ENCODE results near the gene RBM12.
A peak's percentile ranks its signal among the peaks of the same experiment; 100 is the strongest.

The RBM12 gene

GRCh38 chr20:35621560-35621946 is 43.1 kb downstream of the RBM12 start:
- H3K79me2 ChIP-seq (ENCODE audit: insufficient read depth, low read length) = no peaks in the 10 kb centered on the region
- H3K9me3 ChIP-seq (ENCODE audit: low read length) = no peaks in the 10 kb centered on the region
- TF ChIP-seq, protein P1, sequence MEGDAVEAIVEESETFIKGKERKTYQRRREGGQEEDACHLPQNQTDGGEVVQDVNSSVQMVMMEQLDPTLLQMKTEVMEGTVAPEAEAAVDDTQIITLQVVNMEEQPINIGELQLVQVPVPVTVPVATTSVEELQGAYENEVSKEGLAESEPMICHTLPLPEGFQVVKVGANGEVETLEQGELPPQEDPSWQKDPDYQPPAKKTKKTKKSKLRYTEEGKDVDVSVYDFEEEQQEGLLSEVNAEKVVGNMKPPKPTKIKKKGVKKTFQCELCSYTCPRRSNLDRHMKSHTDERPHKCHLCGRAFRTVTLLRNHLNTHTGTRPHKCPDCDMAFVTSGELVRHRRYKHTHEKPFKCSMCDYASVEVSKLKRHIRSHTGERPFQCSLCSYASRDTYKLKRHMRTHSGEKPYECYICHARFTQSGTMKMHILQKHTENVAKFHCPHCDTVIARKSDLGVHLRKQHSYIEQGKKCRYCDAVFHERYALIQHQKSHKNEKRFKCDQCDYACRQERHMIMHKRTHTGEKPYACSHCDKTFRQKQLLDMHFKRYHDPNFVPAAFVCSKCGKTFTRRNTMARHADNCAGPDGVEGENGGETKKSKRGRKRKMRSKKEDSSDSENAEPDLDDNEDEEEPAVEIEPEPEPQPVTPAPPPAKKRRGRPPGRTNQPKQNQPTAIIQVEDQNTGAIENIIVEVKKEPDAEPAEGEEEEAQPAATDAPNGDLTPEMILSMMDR (IDR thresholded peaks at IDR 0.05; ENCODE audit: low read length) = no peak
- TF ChIP-seq EZH2 (IDR thresholded peaks at IDR 0.05; ENCODE audit: borderline replicate concordance, low read length) = no peak
- H3K36me3 ChIP-seq (ENCODE audit: insufficient read depth, low read length) = peaks cover 22% of the 10 kb centered on the region
- H3K4me3 ChIP-seq (ENCODE audit: low read depth, low read length, poor library complexity, severe bottlenecking) = no peak overlapping the region
- H4K20me1 ChIP-seq (ENCODE audit: insufficient read depth, low read length) = no peaks in the 10 kb centered on the region
- H3K9me2 ChIP-seq (ENCODE audit: low read depth, low read length) = no peaks in the 10 kb centered on the region
- no peak overlapping the region for H3K9ac ChIP-seq (ENCODE audit: low read length)
- H3K4me2 ChIP-seq (ENCODE audit: low read length) = no peak overlapping the region
- no peak overlapping the region for H2AFZ ChIP-seq (ENCODE audit: low read length)
- H3K27ac ChIP-seq (ENCODE audit: low read depth, low read length, poor library complexity, severe bottlenecking) = peak overlapping the region; percentile 46
- peaks cover 30% of the 10 kb centered on the region for H3K4me1 ChIP-seq (ENCODE audit: insufficient read depth, low read length, severe bottlenecking)
- no peaks in the 10 kb centered on the region for H3F3A ChIP-seq (ENCODE audit: insufficient read depth, low read length)
- no peaks in the 10 kb centered on the region for H3K27me3 ChIP-seq (ENCODE audit: insufficient read depth, low read length)

GRCh38 chr20:35620818-35621559 is 43.7 kb downstream of the RBM12 start:
- Histone ChIP-seq H3K9ac (ENCODE audit: low read length) (no peak overlapping the region), H3K27ac (ENCODE audit: low read depth, low read length, poor library complexity, severe bottlenecking) (peak overlapping the region; percentile 46), H4K20me1 (ENCODE audit: insufficient read depth, low read length) (no peaks in the 10 kb centered on the region), H3K79me2 (ENCODE audit: insufficient read depth, low read length) (no peaks in the 10 kb centered on the region), H3K36me3 (ENCODE audit: insufficient read depth, low read length) (peaks cover 16% of the 10 kb centered on the region), H3K9me3 (ENCODE audit: low read length) (no peaks in the 10 kb centered on the region), H3K27me3 (ENCODE audit: insufficient read depth, low read length) (no peaks in the 10 kb centered on the region), H3K4me1 (ENCODE audit: insufficient read depth, low read length, severe bottlenecking) (peaks cover 31% of the 10 kb centered on the region), H3K4me2 (ENCODE audit: low read length) (no peak overlapping the region), H3K9me2 (ENCODE audit: low read depth, low read length) (no peaks in the 10 kb centered on the region), H3K4me3 (ENCODE audit: low read depth, low read length, poor library complexity, severe bottlenecking) (no peak overlapping the region), H3F3A (ENCODE audit: insufficient read depth, low read length) (no peaks in the 10 kb centered on the region), H2AFZ (ENCODE audit: low read length) (no peak overlapping the region)
- TF ChIP-seq, protein P1 (IDR thresholded peaks at IDR 0.05; ENCODE audit: low read length) = no peak
- no peak for TF ChIP-seq EZH2 (IDR thresholded peaks at IDR 0.05; ENCODE audit: borderline replicate concordance, low read length)

GRCh38 chr20:35619196-35620095 is 45.3 kb downstream of the RBM12 start:
- Histone ChIP-seq H3K9ac (ENCODE audit: low read length) (peak overlapping the region; percentile 61; the same call in 1 of the 2 replicates), H3K9me3 (ENCODE audit: low read length) (no peaks in the 10 kb centered on the region), H3K4me1 (ENCODE audit: insufficient read depth, low read length, severe bottlenecking) (peaks cover 39% of the 10 kb centered on the region), H3K79me2 (ENCODE audit: insufficient read depth, low read length) (no peaks in the 10 kb centered on the region), H3K9me2 (ENCODE audit: low read depth, low read length) (no peaks in the 10 kb centered on the region), H4K20me1 (ENCODE audit: insufficient read depth, low read length) (no peaks in the 10 kb centered on the region), H3K4me2 (ENCODE audit: low read length) (peak overlapping the region; percentile 99), H2AFZ (ENCODE audit: low read length) (no peak overlapping the region), H3K4me3 (ENCODE audit: low read depth, low read length, poor library complexity, severe bottlenecking) (peak overlapping the region; percentile 82), H3K27me3 (ENCODE audit: insufficient read depth, low read length) (no peaks in the 10 kb centered on the region), H3K36me3 (ENCODE audit: insufficient read depth, low read length) (peaks cover under 1% of the 10 kb centered on the region; the same call in 1 of the 2 replicates), H3K27ac (ENCODE audit: low read depth, low read length, poor library complexity, severe bottlenecking) (peak overlapping the region; percentile 58), H3F3A (ENCODE audit: insufficient read depth, low read length) (no peaks in the 10 kb centered on the region)
- TF ChIP-seq, protein P1 (IDR thresholded peaks at IDR 0.05; ENCODE audit: low read length) = peak; percentile 87
- TF ChIP-seq EZH2 (IDR thresholded peaks at IDR 0.05; ENCODE audit: borderline replicate concordance, low read length) = no peak
